Measurements from ENCODE around the gene ST6GALNAC2.
"Not testable (repeated sequence)": the region's sequence is repeated elsewhere in the genome, so short reads cannot be mapped to it uniquely, and the experiment has no call there.

Gene ST6GALNAC2

GRCh38 chr17:76527430-76528111 lies 58.1 kb downstream of the ST6GALNAC2 start:
- DNase-seq (ENCODE audit: low spot score), result no peak

GRCh38 chr17:76527016-76527415 lies 58.6 kb downstream of the ST6GALNAC2 start:
- not testable (repeated sequence) for DNase-seq (ENCODE audit: low spot score)

- DNase-seq (ENCODE audit: low spot score), result not testable (repeated sequence)
Observed at GRCh38 chr17:76525513-76525833, 60.2 kb downstream of the ST6GALNAC2 start.

- DNase-seq (ENCODE audit: low spot score), result peak; percentile 57
Observed at GRCh38 chr17:76524598-76525512, 60.8 kb downstream of the ST6GALNAC2 start.

- peak; percentile 85 for DNase-seq (ENCODE audit: low spot score)
Observed at GRCh38 chr17:76523084-76524037, 62.3 kb downstream of the ST6GALNAC2 start.

GRCh38 chr17:76521683-76522082 lies 64.0 kb downstream of the ST6GALNAC2 start:
- not testable (repeated sequence) for DNase-seq (ENCODE audit: low spot score)

- DNase-seq (ENCODE audit: low spot score), result no peak
Observed at GRCh38 chr17:76521262-76521661, 64.4 kb downstream of the ST6GALNAC2 start.

GRCh38 chr17:76519048-76519966 lies 66.4 kb downstream of the ST6GALNAC2 start:
- DNase-seq (ENCODE audit: low spot score), result no peak

- no peak for DNase-seq (ENCODE audit: low spot score)
Observed at GRCh38 chr17:76517638-76518038, 68.0 kb downstream of the ST6GALNAC2 start.

All from AG20443 (cell line).